K562 (cell line): ENCODE results near the gene HOXB5. TPM values are rescaled to one million over a fixed set of nuclear protein-coding genes. Genes with fewer than 3 reads are reported as not detected.

Experiments
- ATAC-seq: fragments of 200-7000 bp; cut with Tn5 transposase; 3 replicates; pipeline ENCODE4 v1.9.1; 2020; ENCODE audit warnings: moderate library complexity
- BruUV-seq: library from RNA; stranded (reverse); fragments of 400-500 nt; replicated peaks from 2 replicates; lab custom pipeline; 2021; lab: Mats Ljungman, UMichigan
- CTCF ChIA-PET: fragments of 300-600 bp; formaldehyde crosslinking; extraction: SDS; loops from one replicate; lab custom pipeline; 2021; ENCODE audit warnings: low intra/inter-chr PET ratio; lab: Yijun Ruan, JAX
- POLR2A ChIA-PET: fragments of 300-600, 350-650 bp; sonication (Branson Sonifier 250); formaldehyde crosslinking; extraction: SDS; loops from one replicate; lab custom pipeline; 2021; ENCODE audit warnings: antibody characterized with exemption, inconsistent platforms; lab: Yijun Ruan, JAX
- DNase-seq, 4 experiments: peaks; one replicate each; pipeline versions ENCODE4 v3.0.0 to v3.0.0-alpha.2; 2011 to 2018; ENCODE audit warnings: low spot score in 3 of 4, mixed read lengths in 3 of 4; ENCODE audit errors: extremely low read depth in 1 of 4
- FAIRE-seq: peaks from 2 replicates; lab custom pipeline; 2011; peaks lifted over from hg19 to GRCh38; lab: Jason Lieb, UNC
- H2AFZ ChIP-seq: 2 replicates; pipeline ENCODE4 v1.6.0; 2011; ENCODE audit warnings: low read depth, low read length, control low read depth, inconsistent platforms
- H3K27ac ChIP-seq: fragments of 200-600 bp; 3 replicates; pipeline ENCODE4 v1.8.0; 2011; ENCODE audit warnings: low read depth, mild to moderate bottlenecking, control low read depth, inconsistent platforms, low read length, moderate library complexity, mixed read lengths; ENCODE audit errors: extremely low read depth
- H3K27me3 ChIP-seq, 2 experiments: fragments of 300-600 bp in 1 of 2; 2 replicates in 1 of 2; 3 replicates in 1 of 2; pipeline versions ENCODE4 v1.6.0 to v1.8.0; 2011; ENCODE audit warnings: inconsistent platforms in 2 of 2, low read length in 2 of 2, mild to moderate bottlenecking in 1 of 2, mixed read lengths in 1 of 2, moderate library complexity in 1 of 2; ENCODE audit not compliant: control insufficient read depth in 2 of 2, insufficient read depth in 2 of 2
- H3K36me3 ChIP-seq: fragments of 300-600 bp; 3 replicates; pipeline ENCODE4 v1.8.0; 2011; ENCODE audit warnings: mild to moderate bottlenecking, low read length, inconsistent platforms; ENCODE audit not compliant: control insufficient read depth, insufficient read depth
- H3K4me1 ChIP-seq, 2 experiments: fragments of 200-600 bp in 1 of 2; replicated peaks in 1 of 2; 2 replicates in 1 of 2; 3 replicates in 1 of 2; pipeline versions ENCODE4 v1.5.1 to v1.8.0; 2011; ENCODE audit warnings: inconsistent platforms in 2 of 2, low read length in 2 of 2, mild to moderate bottlenecking in 1 of 2, mixed read lengths in 1 of 2, moderate library complexity in 1 of 2; ENCODE audit not compliant: control insufficient read depth in 2 of 2, insufficient read depth in 2 of 2
- H3K4me2 ChIP-seq: 2 replicates; pipeline ENCODE4 v1.6.1; 2011; ENCODE audit warnings: low read length, control low read depth, inconsistent platforms, mixed read lengths; ENCODE audit not compliant: insufficient read depth
- H3K4me3 ChIP-seq: fragments of 200-600 bp; sonication (generic), shearing (Covaris generic); 2 replicates; pipeline ENCODE4 v1.5.1; 2016; ENCODE audit warnings: control low read depth, inconsistent platforms
- H3K79me2 ChIP-seq: fragments of 200-600 bp; 3 replicates; pipeline ENCODE4 v1.8.0; 2011; ENCODE audit warnings: low read length, inconsistent platforms; ENCODE audit not compliant: control insufficient read depth, insufficient read depth
- H3K9ac ChIP-seq, 2 experiments: 2 replicates each; pipeline versions ENCODE4 v1.6.0 to v1.6.1; 2011; ENCODE audit warnings: low read depth in 2 of 2, low read length in 2 of 2, control low read depth in 1 of 2, inconsistent platforms in 1 of 2, mild to moderate bottlenecking in 1 of 2, mixed read lengths in 1 of 2; ENCODE audit not compliant: insufficient read depth in 1 of 2
- H3K9me1 ChIP-seq: one replicate; pipeline ENCODE4 v1.6.0; 2011; ENCODE audit warnings: inconsistent platforms, mild to moderate bottlenecking, low read length, moderate library complexity; ENCODE audit not compliant: control insufficient read depth, insufficient read depth
- H3K9me3 ChIP-seq: replicated peaks from 2 replicates; pipeline ENCODE4 v1.5.1; 2011; ENCODE audit warnings: low read depth, low read length, inconsistent platforms; ENCODE audit not compliant: control insufficient read depth, insufficient read depth
- H4K20me1 ChIP-seq: replicated peaks from 2 replicates; pipeline ENCODE4 v1.6.1; 2011; ENCODE audit warnings: low read length, inconsistent platforms, mixed read lengths; ENCODE audit not compliant: control insufficient read depth, insufficient read depth
- AFF4 ChIP-seq: sonication (generic); formaldehyde crosslinking; IDR thresholded peaks from 2 replicates; pipeline ENCODE4 v1.8.0; 2023; ENCODE audit warnings: mild to moderate bottlenecking, missing genetic modification reagents
- FOXM1 ChIP-seq, 2 experiments: fragments of 450-650 bp in 1 of 2; sonication (generic) in 1 of 2; formaldehyde crosslinking in 1 of 2; IDR thresholded peaks; 2 replicates each; pipeline versions ENCODE4 v1.6.1 to v1.9.0; 2017 to 2022; ENCODE audit warnings: low read depth in 2 of 2, mild to moderate bottlenecking in 2 of 2, missing genetic modification reagents in 1 of 2, moderate library complexity in 1 of 2
- IFI16 ChIP-seq: fragments of 250-450 bp; sonication (Bioruptor Pico); IDR thresholded peaks from 2 replicates; pipeline ENCODE4 v2.1.2; 2022; ENCODE audit warnings: mild to moderate bottlenecking, inconsistent platforms
- SAFB ChIP-seq: fragments of 200-400 bp; formaldehyde crosslinking; IDR thresholded peaks from 2 replicates; pipeline ENCODE4 v1.6.1; 2017; ENCODE audit warnings: low read depth, low read length, borderline replicate concordance
- TAF15 ChIP-seq: fragments of 200-400 bp; formaldehyde crosslinking; IDR thresholded peaks from 2 replicates; pipeline ENCODE4 v1.6.1; 2017; ENCODE audit warnings: mild to moderate bottlenecking, low read depth, low read length, moderate library complexity
- WGBS: fragments of 100-300 bp; shearing (Covaris generic); methylation state at CpG from one replicate; pipeline ENCODE4 v1.1.6; 2016; ENCODE audit warnings: low coverage, mixed read lengths; ENCODE audit not compliant: insufficient coverage; ENCODE audit errors: missing lambda C conversion rate; 5-methylcytosine and 5-hydroxymethylcytosine counted together
- in situ Hi-C: fragments of 300-500 bp; cut with MboI; formaldehyde crosslinking; loops from 4 replicates; pipeline ENCODE4 v1.15.0; 2018; ENCODE audit warnings: inconsistent platforms, mixed read lengths
- intact Hi-C: fragments of 100-400 bp; cut with micrococcal nuclease; formaldehyde crosslinking; loops from 2 replicates; pipeline ENCODE4 v1.14.2; 2022
- polyA plus RNA-seq, 8 experiments: library from polyadenylated mRNA; depleted of rRNA in 4 of 8; stranded (reverse) in 5 of 8; unstranded in 3 of 8; fragments of >200 nt; fragmentation: Nextera tagmentation in 2 of 8; fragmentation: Illumina TruSeq in 1 of 8; extraction: Ambion mirVana in 2 of 8; extraction: Trizol in 1 of 8; gene quantifications; 2 replicates each; pipeline versions ENCODE4 v1.2.1 to v1.2.3, GENCODE V29; 2011 to 2014; ENCODE audit warnings: inconsistent platforms in 1 of 8, missing spikeins in 1 of 8
- total RNA-seq, 7 experiments: library from RNA; depleted of rRNA in 6 of 7; stranded (reverse); fragments of >200 nt in 6 of 7; fragmentation: Illumina TruSeq in 2 of 7; extraction: Trizol in 2 of 7; gene quantifications; 2 replicates each; pipeline versions ENCODE4 v1.2.1 to v1.2.3, GENCODE V29; 2011 to 2021; ENCODE audit warnings: low replicate concordance in 1 of 7

Gene HOXB5
- total and polyA plus RNA-seq, 9 of the 15 experiments (the other 6 are each of a cell fraction or from before 2014, with no cell fraction given): 0.24 to 2.7 (median 0.65) TPM

GRCh38 chr17:48593840-48594537 lies 410 bp upstream of the HOXB5 start (continued):
- TF ChIP-seq AFF4 (CRISPR knock-in tag) (no peak), FOXM1 (IDR thresholded peaks at IDR 0.05; ENCODE audit: low read depth) (no peak), FOXM1 (CRISPR knock-in tag; IDR thresholded peaks at IDR 0.05; ENCODE audit: low read depth) (no peak), TAF15 (no peak)

- intact Hi-C loops: no loop called here
- BruUV-seq: no TSS peak
- DNase-seq (no peak), ATAC-seq (no peak), FAIRE-seq (no peak)
- no peak overlapping the region for H3K9ac ChIP-seq
- no peaks in the 10 kb centered on the region for H3K9me1 ChIP-seq
- H3K9me3 ChIP-seq: no peaks in the 10 kb centered on the region
- ChIA-PET POLR2A (interaction anchor here (0.9 to 3.7 kb wide), 4 partner anchors 9 to 431 kb away, joined by 3 to 12 read pairs (median 4); no protein-coding TSS in a partner anchor), CTCF (interaction anchor here (2.8 kb wide), 1 partner anchor 257 kb away, joined by 19 read pairs; no protein-coding TSS in a partner anchor)
- no peaks in the 10 kb centered on the region for H3K79me2 ChIP-seq
- H3K27ac ChIP-seq: no peak overlapping the region
- peaks cover 9 to 37% of the 10 kb centered on the region in 2 experiments; a peak in 3 of 5 replicates for H3K4me1 ChIP-seq
- H3K27me3 ChIP-seq: no peaks in the 10 kb centered on the region
- no peak overlapping the region for H3K4me2 ChIP-seq
- in situ Hi-C loops: loop anchor here (5.0 kb wide), 1 partner anchor 255 kb away; no protein-coding TSS in a partner anchor
- no peak overlapping the region for H3K4me3 ChIP-seq
- 89% methylated on average over 6 of the region's 14 CpGs for WGBS
- H2AFZ ChIP-seq: no peak overlapping the region
- no peaks in the 10 kb centered on the region for H4K20me1 ChIP-seq
- H3K36me3 ChIP-seq: no peaks in the 10 kb centered on the region; the same call in 2 of the 3 replicates
- TF ChIP-seq IFI16 (CRISPR knock-in tag) (no peak), SAFB (no peak)
- TF ChIP-seq, all 486 proteins: peak for 0
Observed at GRCh38 chr17:48592577-48592976, 1.0 kb downstream of the HOXB5 start.
